ENCODE measurements around the gene EYA2. TPM values are rescaled to one million over a fixed set of nuclear protein-coding genes. Genes with fewer than 3 reads are reported as not detected.

EYA2 gene
- total RNA-seq, 1 experiment from 2014 or later, result 0.33 TPM

- Histone ChIP-seq H4K20me1 (ENCODE audit: low read length) (no peaks in the 10 kb centered on the region), H3K4me1 (ENCODE audit: insufficient read depth, low read length) (no peaks in the 10 kb centered on the region), H3F3A (ENCODE audit: low read length, unreplicated experiment) (no peaks in the 10 kb centered on the region), H3K79me2 (ENCODE audit: low read length) (no peaks in the 10 kb centered on the region), H3K36me3 (ENCODE audit: low read depth, low read length) (peaks cover 11% of the 10 kb centered on the region; the same call in 1 of the 2 replicates), H3K27me3 (ENCODE audit: low read length) (no peaks in the 10 kb centered on the region), H2AFZ (ENCODE audit: low read length) (no peak overlapping the region), H3K4me2 (ENCODE audit: low read length) (no peak overlapping the region), H3K9me3 (ENCODE audit: low read length) (no peaks in the 10 kb centered on the region), H3K27ac (ENCODE audit: low read length) (no peak overlapping the region), H3K4me3 (ENCODE audit: low read length) (no peak overlapping the region), H3K9me2 (replicated peaks; ENCODE audit: low read length) (no peaks in the 10 kb centered on the region), H3K9ac (ENCODE audit: low read length) (no peak overlapping the region)
- intact Hi-C loops (cut with micrococcal nuclease), result no loop called here
- ATAC-seq (no peak), DNase-seq (no peak)
- no peak for TF ChIP-seq EZH2phosphoT487 (IDR thresholded peaks at IDR 0.05; ENCODE audit: borderline replicate concordance, low read length)
- TF ChIP-seq CTCF (conservative IDR thresholded peaks at IDR 0.05; ENCODE audit: low read depth, low read length), result no peak
- TF ChIP-seq EZH2 (IDR thresholded peaks at IDR 0.05; ENCODE audit: low read length, unreplicated experiment), result no peak
- BruUV-seq (replicated peaks), result no TSS peak
- ChIA-PET POLR2A (ENCODE audit: unreplicated experiment) (no interaction called here), CTCF (interaction anchor here (0.7 kb wide), 1 partner anchor 53 kb away, joined by 4 read pairs; no protein-coding TSS in a partner anchor)
These were observed 326.5 kb downstream of the EYA2 start for GRCh38 chr20:47221036-47221625.

GRCh38 chr20:47222468-47223119 is 328.0 kb downstream of the EYA2 start:
- Histone ChIP-seq H3K27ac (ENCODE audit: low read length) (no peak overlapping the region), H3K36me3 (ENCODE audit: low read depth, low read length) (peaks cover 11% of the 10 kb centered on the region; the same call in 1 of the 2 replicates), H3K9me3 (ENCODE audit: low read length) (no peaks in the 10 kb centered on the region), H3K27me3 (ENCODE audit: low read length) (no peaks in the 10 kb centered on the region), H3K9ac (ENCODE audit: low read length) (no peak overlapping the region), H3K4me1 (ENCODE audit: insufficient read depth, low read length) (no peaks in the 10 kb centered on the region), H3K9me2 (replicated peaks; ENCODE audit: low read length) (no peaks in the 10 kb centered on the region), H3K79me2 (ENCODE audit: low read length) (no peaks in the 10 kb centered on the region), H3K4me2 (ENCODE audit: low read length) (no peak overlapping the region), H3K4me3 (ENCODE audit: low read length) (no peak overlapping the region), H3F3A (ENCODE audit: low read length, unreplicated experiment) (no peaks in the 10 kb centered on the region), H2AFZ (ENCODE audit: low read length) (no peak overlapping the region), H4K20me1 (ENCODE audit: low read length) (no peaks in the 10 kb centered on the region)
- intact Hi-C loops (cut with micrococcal nuclease), result no loop called here
- ChIA-PET CTCF (interaction anchor here (0.6 kb wide), 1 partner anchor 48 kb away, joined by 3 read pairs; no protein-coding TSS in a partner anchor), POLR2A (ENCODE audit: unreplicated experiment) (no interaction called here)
- ATAC-seq (no peak), DNase-seq (no peak)
- BruUV-seq (replicated peaks), result no TSS peak
- no peak for TF ChIP-seq CTCF (conservative IDR thresholded peaks at IDR 0.05; ENCODE audit: low read depth, low read length)
- no peak for TF ChIP-seq EZH2phosphoT487 (IDR thresholded peaks at IDR 0.05; ENCODE audit: borderline replicate concordance, low read length)
- TF ChIP-seq EZH2 (IDR thresholded peaks at IDR 0.05; ENCODE audit: low read length, unreplicated experiment), result no peak

- no peaks in the 10 kb centered on the region for H3K79me2 ChIP-seq (ENCODE audit: low read length)
- H4K20me1 ChIP-seq (ENCODE audit: low read length), result no peaks in the 10 kb centered on the region
- TF ChIP-seq EZH2phosphoT487 (IDR thresholded peaks at IDR 0.05; ENCODE audit: borderline replicate concordance, low read length), result no peak
- TF ChIP-seq CTCF (conservative IDR thresholded peaks at IDR 0.05; ENCODE audit: low read depth, low read length), result no peak
- no peak for TF ChIP-seq EZH2 (IDR thresholded peaks at IDR 0.05; ENCODE audit: low read length, unreplicated experiment)
- H2AFZ ChIP-seq (ENCODE audit: low read length), result no peak overlapping the region
- H3K4me2 ChIP-seq (ENCODE audit: low read length), result no peak overlapping the region
- ChIA-PET CTCF (no interaction called here), POLR2A (ENCODE audit: unreplicated experiment) (no interaction called here)
- intact Hi-C loops (cut with micrococcal nuclease), result no loop called here
- H3K4me1 ChIP-seq (ENCODE audit: insufficient read depth, low read length), result no peaks in the 10 kb centered on the region
- H3K9ac ChIP-seq (ENCODE audit: low read length), result no peak overlapping the region
- no peak overlapping the region for H3K4me3 ChIP-seq (ENCODE audit: low read length)
- no TSS peak for BruUV-seq (replicated peaks)
- no peaks in the 10 kb centered on the region for H3K27me3 ChIP-seq (ENCODE audit: low read length)
- no peak for DNase-seq
- no peak for ATAC-seq
- no peaks in the 10 kb centered on the region for H3F3A ChIP-seq (ENCODE audit: low read length, unreplicated experiment)
- H3K9me3 ChIP-seq (ENCODE audit: low read length), result no peaks in the 10 kb centered on the region
- no peak overlapping the region for H3K27ac ChIP-seq (ENCODE audit: low read length)
- no peaks in the 10 kb centered on the region for H3K9me2 ChIP-seq (replicated peaks; ENCODE audit: low read length)
- peaks cover 11% of the 10 kb centered on the region; the same call in 1 of the 2 replicates for H3K36me3 ChIP-seq (ENCODE audit: low read depth, low read length)
These were observed 329.3 kb downstream of the EYA2 start for GRCh38 chr20:47223896-47224295.
